Measurements from ENCODE around the gene PLOD3. TPM values are rescaled to one million over a fixed set of nuclear protein-coding genes. Genes with fewer than 3 reads are reported as not detected.

Gene PLOD3
- total and polyA plus RNA-seq, 8 donors, result 27.2 to 55.7 (median 38.0) TPM

DNA sequence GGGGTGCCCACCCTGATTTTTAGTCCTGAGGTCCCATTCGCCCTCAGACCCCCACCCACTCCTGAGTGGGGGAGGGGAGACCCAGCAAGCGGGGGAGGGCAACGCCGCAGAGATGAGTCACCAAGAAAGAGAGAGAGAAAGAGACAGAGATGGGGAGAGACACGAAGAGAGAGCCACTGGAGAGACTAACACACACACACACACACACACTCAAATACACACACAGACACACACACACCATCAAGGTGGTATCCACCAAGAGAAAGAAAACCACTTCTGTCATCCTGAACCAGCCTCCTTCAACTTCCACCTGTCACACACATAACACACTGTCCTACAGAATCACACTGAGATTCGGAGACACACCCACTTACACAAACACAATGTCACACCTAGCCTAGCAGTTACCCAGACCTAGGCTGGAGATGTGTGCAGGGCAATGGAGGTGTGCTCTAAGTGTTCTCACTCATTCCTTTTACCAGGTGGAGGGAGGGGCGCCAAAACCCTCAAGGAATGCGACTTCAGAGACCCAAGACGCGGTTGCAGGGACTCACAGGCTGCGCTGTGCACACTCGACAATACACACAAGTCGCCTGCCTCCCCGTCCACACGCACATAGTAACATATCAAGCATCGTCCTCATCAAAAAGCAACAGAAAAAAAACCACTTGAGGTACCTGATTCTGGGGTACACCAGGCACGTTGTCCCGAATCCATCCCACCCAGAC lies 48.1 kb downstream of the PLOD3 start:
- H3K4me3 ChIP-seq, result no peak overlapping the region
- H3K27ac ChIP-seq, result no peak overlapping the region
- no peak for ATAC-seq
- H3K36me3 ChIP-seq, result no peaks in the 10 kb centered on the region
- WGBS, 2 donors, result 0 to 2% methylated on average over 15 to 18 of the region's 18 CpGs
- H3K9me3 ChIP-seq, result no peaks in the 10 kb centered on the region
- intact Hi-C loops (cut with DNase I), result no loop called here
- no peak for DNase-seq
- FAIRE-seq, result no peak
- H3K4me1 ChIP-seq, result peaks cover 10 to 25% (median 23%) of the 10 kb centered on the region in 3 donors
- peaks cover 0 to 47% (median 7%) of the 10 kb centered on the region in 4 donors for H3K27me3 ChIP-seq
- TF ChIP-seq, protein P1, sequence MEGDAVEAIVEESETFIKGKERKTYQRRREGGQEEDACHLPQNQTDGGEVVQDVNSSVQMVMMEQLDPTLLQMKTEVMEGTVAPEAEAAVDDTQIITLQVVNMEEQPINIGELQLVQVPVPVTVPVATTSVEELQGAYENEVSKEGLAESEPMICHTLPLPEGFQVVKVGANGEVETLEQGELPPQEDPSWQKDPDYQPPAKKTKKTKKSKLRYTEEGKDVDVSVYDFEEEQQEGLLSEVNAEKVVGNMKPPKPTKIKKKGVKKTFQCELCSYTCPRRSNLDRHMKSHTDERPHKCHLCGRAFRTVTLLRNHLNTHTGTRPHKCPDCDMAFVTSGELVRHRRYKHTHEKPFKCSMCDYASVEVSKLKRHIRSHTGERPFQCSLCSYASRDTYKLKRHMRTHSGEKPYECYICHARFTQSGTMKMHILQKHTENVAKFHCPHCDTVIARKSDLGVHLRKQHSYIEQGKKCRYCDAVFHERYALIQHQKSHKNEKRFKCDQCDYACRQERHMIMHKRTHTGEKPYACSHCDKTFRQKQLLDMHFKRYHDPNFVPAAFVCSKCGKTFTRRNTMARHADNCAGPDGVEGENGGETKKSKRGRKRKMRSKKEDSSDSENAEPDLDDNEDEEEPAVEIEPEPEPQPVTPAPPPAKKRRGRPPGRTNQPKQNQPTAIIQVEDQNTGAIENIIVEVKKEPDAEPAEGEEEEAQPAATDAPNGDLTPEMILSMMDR (IDR thresholded peaks at IDR 0.05), result no peak

- 3 to 7% methylated on average over 3 to 6 of the region's 6 CpGs for WGBS, 2 donors
- Histone ChIP-seq H3K36me3 (no peaks in the 10 kb centered on the region), H3K4me3 (no peak overlapping the region), H3K27me3 (peaks cover 0 to 52% (median 7%) of the 10 kb centered on the region in 4 donors), H3K4me1 (peaks cover 15 to 30% (median 24%) of the 10 kb centered on the region in 3 donors), H3K27ac (no peak overlapping the region), H3K9me3 (no peaks in the 10 kb centered on the region)
- TF ChIP-seq, protein P1 (IDR thresholded peaks at IDR 0.05), result no peak
- ATAC-seq (no peak), FAIRE-seq (no peak), DNase-seq (no peak)
- intact Hi-C loops (cut with DNase I), result no loop called here
Observed at GRCh38 chr7:101168412-101169049, 48.9 kb downstream of the PLOD3 start.

- TF ChIP-seq, protein P1 (IDR thresholded peaks at IDR 0.05), result no peak
- 4 to 6% methylated on average over 12 of the region's 12 CpGs for WGBS, 2 donors
- Histone ChIP-seq H3K9me3 (no peaks in the 10 kb centered on the region), H3K27me3 (peaks cover 0 to 48% (median 5%) of the 10 kb centered on the region in 4 donors), H3K36me3 (no peaks in the 10 kb centered on the region), H3K4me1 (peaks cover 15 to 27% (median 18%) of the 10 kb centered on the region in 3 donors), H3K27ac (no peak overlapping the region), H3K4me3 (no peak overlapping the region)
- ATAC-seq (no peak), DNase-seq (no peak), FAIRE-seq (no peak)
- intact Hi-C loops (cut with DNase I), result no loop called here
Observed at GRCh38 chr7:101167645-101168411, 49.6 kb downstream of the PLOD3 start.

GRCh38 chr7:101166909-101167644 lies 50.3 kb downstream of the PLOD3 start:
- WGBS, 2 donors, result 0 to 2% methylated on average over 14 to 19 of the region's 19 CpGs

More at GRCh38 chr7:101166909-101167644, 50.3 kb downstream of the PLOD3 start:
- DNase-seq (no peak), ATAC-seq (no peak), FAIRE-seq (no peak)
- Histone ChIP-seq H3K4me3 (no peak overlapping the region), H3K9me3 (no peaks in the 10 kb centered on the region), H3K36me3 (no peaks in the 10 kb centered on the region), H3K27ac (no peak overlapping the region), H3K27me3 (peaks cover 0 to 40% (median under 1%) of the 10 kb centered on the region in 4 donors), H3K4me1 (peaks cover 12 to 25% (median 20%) of the 10 kb centered on the region in 3 donors)
- TF ChIP-seq, protein P1 (IDR thresholded peaks at IDR 0.05), result no peak
- intact Hi-C loops (cut with DNase I), result no loop called here
